ENCODE results near the gene TMEM207.

GRCh38 chr3:190432216-190432615 lies 17.5 kb downstream of the TMEM207 start:
- TF ChIP-seq CTCF (IDR thresholded peaks at IDR 0.05; ENCODE audit: insufficient read depth, low read depth, low read length) (no peak), EZH2 (IDR thresholded peaks at IDR 0.05; ENCODE audit: insufficient read depth, low read length) (no peak)

Data from astrocyte (in vitro differentiated cells and primary cell).